Tibial nerve (tissue), 3 donors: Measurements from ENCODE around the gene C19orf73.

Experiments used
- POLR2A ChIP-seq, 2 donors: fragments of 450-650 bp; IDR thresholded peaks; one replicate each; pipeline ENCODE4 v1.6.1; 2017; ENCODE audit warnings: antibody characterized with exemption in 2 of 2, mild to moderate bottlenecking in 2 of 2, moderate library complexity in 2 of 2
- TF ChIP-seq, protein P1 (sequence below), 5 experiments: fragments of 200-600 bp in 3 of 5; fragments of 450-650 bp in 2 of 5; sonication (generic) in 3 of 5; IDR thresholded peaks; one replicate each; pipeline ENCODE4 v1.5.1; 2016 to 2019; ENCODE audit warnings: antibody characterized with exemption in 5 of 5, mild to moderate bottlenecking in 3 of 5, moderate library complexity in 2 of 5

GRCh38 chr19:49165865-49166301, 46.9 kb upstream of the C19orf73 start:
- TF ChIP-seq POLR2A (IDR thresholded peaks at IDR 0.05), result no peak
- TF ChIP-seq, protein P1, sequence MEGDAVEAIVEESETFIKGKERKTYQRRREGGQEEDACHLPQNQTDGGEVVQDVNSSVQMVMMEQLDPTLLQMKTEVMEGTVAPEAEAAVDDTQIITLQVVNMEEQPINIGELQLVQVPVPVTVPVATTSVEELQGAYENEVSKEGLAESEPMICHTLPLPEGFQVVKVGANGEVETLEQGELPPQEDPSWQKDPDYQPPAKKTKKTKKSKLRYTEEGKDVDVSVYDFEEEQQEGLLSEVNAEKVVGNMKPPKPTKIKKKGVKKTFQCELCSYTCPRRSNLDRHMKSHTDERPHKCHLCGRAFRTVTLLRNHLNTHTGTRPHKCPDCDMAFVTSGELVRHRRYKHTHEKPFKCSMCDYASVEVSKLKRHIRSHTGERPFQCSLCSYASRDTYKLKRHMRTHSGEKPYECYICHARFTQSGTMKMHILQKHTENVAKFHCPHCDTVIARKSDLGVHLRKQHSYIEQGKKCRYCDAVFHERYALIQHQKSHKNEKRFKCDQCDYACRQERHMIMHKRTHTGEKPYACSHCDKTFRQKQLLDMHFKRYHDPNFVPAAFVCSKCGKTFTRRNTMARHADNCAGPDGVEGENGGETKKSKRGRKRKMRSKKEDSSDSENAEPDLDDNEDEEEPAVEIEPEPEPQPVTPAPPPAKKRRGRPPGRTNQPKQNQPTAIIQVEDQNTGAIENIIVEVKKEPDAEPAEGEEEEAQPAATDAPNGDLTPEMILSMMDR (IDR thresholded peaks at IDR 0.05), result no peak
